Stimulated activated CD4-positive, alpha-beta T cell treated with anti-CD3 and anti-CD28 coated beads, Interleukin-2, amount 100 ng/mL, for 24 hours (primary cell): ENCODE data around the gene SIGLECL1.

ENCODE experiments used
- DNase-seq, 2 donors: peaks; one replicate each; pipeline ENCODE4 v3.0.0-alpha.2; 2020

The SIGLECL1 gene

GRCh38 chr19:51297406-51297805 lies 46.5 kb downstream of the SIGLECL1 start:
- DNase-seq, result no peak

DNA sequence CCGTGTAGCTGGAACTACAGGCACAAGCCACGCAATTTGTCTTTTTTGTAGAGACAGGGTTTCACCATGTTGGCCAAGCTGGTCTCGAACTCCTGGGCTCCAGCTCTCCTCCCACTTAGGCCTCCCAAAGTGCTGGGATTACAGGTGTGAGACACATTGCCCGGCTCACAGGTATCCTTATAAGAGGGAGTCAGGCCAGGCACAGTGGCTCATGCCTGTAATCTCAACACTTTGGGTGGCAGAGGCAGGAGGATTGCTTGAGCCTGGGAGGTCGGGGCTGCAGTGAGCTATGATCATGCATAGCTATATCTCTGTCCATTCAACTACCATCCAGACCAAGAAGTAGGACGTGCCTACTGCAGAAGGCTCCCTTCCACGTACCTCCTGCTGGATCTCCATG lies 50.4 kb downstream of the SIGLECL1 start:
- DNase-seq, result no peak

- no peak for DNase-seq
Measured at GRCh38 chr19:51305479-51305878, 54.6 kb downstream of the SIGLECL1 start.

GRCh38 chr19:51311351-51312257 lies 60.7 kb downstream of the SIGLECL1 start, which contains the start of gene IGLON5:
TSS of gene IGLON5 (plus strand) at chr19:51311644. CDS start at chr19:51311848, 204 bp downstream.
- DNase-seq, result no peak

GRCh38 chr19:51316688-51317087 lies 65.8 kb downstream of the SIGLECL1 start:
- DNase-seq, result no peak

DNA sequence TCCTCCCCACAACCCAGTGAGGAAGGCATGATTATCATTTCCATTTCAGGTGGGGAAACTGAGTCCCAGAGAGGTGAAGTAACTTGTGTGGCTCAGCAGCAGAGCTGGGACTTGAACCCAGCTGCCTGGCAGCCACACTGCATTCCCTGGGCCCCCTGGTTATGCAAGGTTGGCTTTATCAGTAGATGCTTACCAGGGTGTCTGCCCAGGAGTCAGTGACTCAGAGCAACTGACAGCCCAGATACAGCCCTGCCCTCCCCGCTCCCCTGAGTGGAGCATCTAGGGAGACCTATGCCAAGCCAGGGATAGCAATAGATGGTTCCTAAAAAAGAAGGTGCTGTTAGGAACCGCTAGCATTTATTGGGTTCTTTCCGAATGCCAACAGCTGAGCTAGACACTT lies 66.5 kb downstream of the SIGLECL1 start:
- no peak for DNase-seq

DNA sequence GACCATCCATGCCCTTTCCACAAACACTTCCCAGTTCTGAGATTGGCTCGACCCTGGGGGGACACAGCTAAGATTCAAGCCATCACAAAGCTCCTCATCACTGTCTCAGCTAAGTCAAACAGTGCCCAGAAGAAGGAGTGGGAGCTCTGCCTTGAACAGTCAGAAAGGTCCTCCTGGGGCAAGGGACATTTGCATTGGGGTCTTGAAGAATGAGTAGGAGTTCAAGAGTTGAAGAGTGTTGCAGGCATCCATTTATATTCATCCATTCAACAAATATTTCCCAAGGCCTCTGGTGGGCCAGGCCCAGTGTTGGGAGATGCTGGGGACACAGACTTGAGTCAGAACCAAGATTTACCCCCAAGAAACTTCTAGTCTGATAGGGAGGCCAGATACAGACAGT lies 67.1 kb downstream of the SIGLECL1 start:
- DNase-seq, result no peak
